Urinary bladder (tissue), 4 donors: ENCODE measurements around the gene MT4. TPM values are rescaled to one million over a fixed set of nuclear protein-coding genes. Genes with fewer than 3 reads are reported as not detected.

ENCODE experiments used
- DNase-seq: peaks from one replicate; pipeline ENCODE4 v3.0.0-alpha.2; 2015; ENCODE audit errors: extremely low spot score
- H3K27ac ChIP-seq: one replicate; pipeline ENCODE4 v1.5.1; 2013; ENCODE audit warnings: low read depth, mild to moderate bottlenecking, moderate library complexity
- H3K36me3 ChIP-seq: one replicate; pipeline ENCODE4 v1.6.1; 2013; ENCODE audit warnings: mild to moderate bottlenecking, moderate library complexity; ENCODE audit not compliant: insufficient read depth
- H3K4me1 ChIP-seq: one replicate; pipeline ENCODE4 v1.6.1; 2013; ENCODE audit warnings: mild to moderate bottlenecking, moderate library complexity; ENCODE audit not compliant: insufficient read depth
- H3K4me3 ChIP-seq: one replicate; pipeline ENCODE4 v1.5.1; 2013; ENCODE audit warnings: low read depth, low read length
- WGBS: extraction: QIAGEN DNeasy Blood & Tissue Kit; methylation state at CpG from one replicate; pipeline ENCODE4 v1.1.7; 2013; 5-methylcytosine and 5-hydroxymethylcytosine counted together
- polyA plus RNA-seq: library from polyadenylated mRNA; stranded (reverse); fragments of 200-250 nt; gene quantifications from one replicate; pipeline ENCODE4 v1.2.3, GENCODE V29; 2013
- total RNA-seq: library from RNA; depleted of rRNA; stranded (reverse); fragments of >200 nt; gene quantifications from one replicate; pipeline ENCODE4 v1.2.3, GENCODE V29; 2014
- donor health status: healthy with polysubstance abuse.
- donor health status: healthy.

Gene MT4
- not detected for total RNA-seq
- polyA plus RNA-seq: not detected

GRCh38 chr16:56564793-56565477 lies at the start of gene MT4:
MT4 (plus strand) TSS chr16:56565073; CDS start chr16:56565129, 56 bp downstream.
- WGBS: 77% methylated on average over 12 of the region's 12 CpGs
- Histone ChIP-seq H3K27ac (no peak within 1 kb of the TSS), H3K4me1 (no peaks in the 10 kb centered on the region), H3K4me3 (no peak within 1 kb of the TSS), H3K36me3 (no peaks in the 10 kb centered on the region)
- no peak for DNase-seq

- DNase-seq: no peak
- no peak overlapping the region for H3K27ac ChIP-seq
- no peak overlapping the region for H3K4me3 ChIP-seq
- no peaks in the 10 kb centered on the region for H3K4me1 ChIP-seq
- H3K36me3 ChIP-seq: no peaks in the 10 kb centered on the region
- 75% methylated on average over 6 of the region's 6 CpGs for WGBS
These were observed 49.2 kb upstream of the MT4 start for GRCh38 chr16:56515665-56516064.

- H3K4me1 ChIP-seq: no peaks in the 10 kb centered on the region
- no peak overlapping the region for H3K4me3 ChIP-seq
- no peaks in the 10 kb centered on the region for H3K36me3 ChIP-seq
- DNase-seq: no peak
- WGBS: 92% methylated on average over 2 of the region's 2 CpGs
- H3K27ac ChIP-seq: no peak overlapping the region
These were observed 47.7 kb upstream of the MT4 start for GRCh38 chr16:56517206-56517605.

- 81% methylated on average over 7 of the region's 7 CpGs for WGBS
- Histone ChIP-seq H3K36me3 (no peaks in the 10 kb centered on the region), H3K27ac (no peak overlapping the region), H3K4me3 (no peak overlapping the region), H3K4me1 (no peaks in the 10 kb centered on the region)
- DNase-seq: no peak
These were observed 46.4 kb upstream of the MT4 start for GRCh38 chr16:56518425-56518824.

- Histone ChIP-seq H3K36me3 (no peaks in the 10 kb centered on the region), H3K4me1 (no peaks in the 10 kb centered on the region), H3K4me3 (peak within 1 kb of the TSS; percentile 85), H3K27ac (peak within 1 kb of the TSS; percentile 90)
- under 1% methylated on average over 65 of the region's 65 CpGs for WGBS
- DNase-seq: peak; percentile 66
These were observed 45.2 kb upstream of the MT4 start, which contains the start of gene BBS2 for GRCh38 chr16:56519459-56520250. BBS2 (minus strand) TSS chr16:56520024; CDS start chr16:56519862, 162 bp downstream.

- Histone ChIP-seq H3K27ac (no peak overlapping the region), H3K4me1 (no peaks in the 10 kb centered on the region), H3K4me3 (peak overlapping the region; percentile 85), H3K36me3 (no peaks in the 10 kb centered on the region)
- DNase-seq: no peak
- WGBS: 20% methylated on average over 4 of the region's 4 CpGs
These were observed 44.7 kb upstream of the MT4 start for GRCh38 chr16:56520251-56520577.

GRCh38 chr16:56525236-56525635 lies 39.6 kb upstream of the MT4 start:
- Histone ChIP-seq H3K4me3 (no peak overlapping the region), H3K4me1 (no peaks in the 10 kb centered on the region), H3K27ac (no peak overlapping the region), H3K36me3 (no peaks in the 10 kb centered on the region)
- DNase-seq: no peak
- WGBS: 51% methylated on average over 9 of the region's 9 CpGs

GRCh38 chr16:56530872-56531271 lies 34.0 kb upstream of the MT4 start:
- H3K4me1 ChIP-seq: no peaks in the 10 kb centered on the region
- no peak overlapping the region for H3K4me3 ChIP-seq
- WGBS: 76% methylated on average over 1 of the region's 1 CpG
- no peaks in the 10 kb centered on the region for H3K36me3 ChIP-seq
- no peak overlapping the region for H3K27ac ChIP-seq
- DNase-seq: no peak

GRCh38 chr16:56532714-56533113 lies 32.2 kb upstream of the MT4 start:
- Histone ChIP-seq H3K4me3 (no peak overlapping the region), H3K36me3 (no peaks in the 10 kb centered on the region), H3K27ac (no peak overlapping the region), H3K4me1 (no peaks in the 10 kb centered on the region)
- 67% methylated on average over 4 of the region's 4 CpGs for WGBS
- DNase-seq: no peak

- no peaks in the 10 kb centered on the region for H3K4me1 ChIP-seq
- DNase-seq: no peak
- H3K4me3 ChIP-seq: no peak overlapping the region
- H3K36me3 ChIP-seq: no peaks in the 10 kb centered on the region
- 80% methylated on average over 8 of the region's 8 CpGs for WGBS
- H3K27ac ChIP-seq: no peak overlapping the region
These were observed 30.0 kb upstream of the MT4 start for GRCh38 chr16:56534847-56535383.

GRCh38 chr16:56538331-56538730 lies 26.5 kb upstream of the MT4 start:
- Histone ChIP-seq H3K4me1 (no peaks in the 10 kb centered on the region), H3K36me3 (no peaks in the 10 kb centered on the region), H3K27ac (no peak overlapping the region), H3K4me3 (no peak overlapping the region)
- 92% methylated on average over 7 of the region's 7 CpGs for WGBS
- no peak for DNase-seq

GRCh38 chr16:56539656-56540055 lies 25.2 kb upstream of the MT4 start:
- no peaks in the 10 kb centered on the region for H3K36me3 ChIP-seq
- H3K27ac ChIP-seq: no peak overlapping the region
- no peak overlapping the region for H3K4me3 ChIP-seq
- no peak for DNase-seq
- WGBS: 63% methylated on average over 4 of the region's 4 CpGs
- H3K4me1 ChIP-seq: no peaks in the 10 kb centered on the region

- WGBS: 16% methylated on average over 2 of the region's 2 CpGs
These were observed 22.8 kb upstream of the MT4 start for GRCh38 chr16:56542039-56542438.

More at GRCh38 chr16:56542039-56542438, 22.8 kb upstream of the MT4 start:
- no peak for DNase-seq
- Histone ChIP-seq H3K27ac (no peak overlapping the region), H3K4me3 (no peak overlapping the region), H3K4me1 (no peaks in the 10 kb centered on the region), H3K36me3 (no peaks in the 10 kb centered on the region)
